Nephron progenitor cell (in vitro differentiated cells): ENCODE results near the gene PTPRCAP.

Experiments
- DNase-seq: peaks from one replicate; pipeline ENCODE4 v3.0.0; 2021
- H3K27ac Mint-ChIP-seq: 2 replicates; pipeline ENCODE4 v1.8.0; 2021; ENCODE audit warnings: mild to moderate bottlenecking, moderate library complexity, mixed read lengths
- H3K27me3 Mint-ChIP-seq: 2 replicates; pipeline ENCODE4 v1.8.0; 2021; ENCODE audit warnings: mild to moderate bottlenecking, low read depth, mixed read lengths; ENCODE audit not compliant: poor library complexity
- H3K36me3 Mint-ChIP-seq: 2 replicates; pipeline ENCODE4 v1.8.0; 2021; ENCODE audit warnings: low read depth, mixed read lengths
- H3K4me1 Mint-ChIP-seq: 2 replicates; pipeline ENCODE4 v1.8.0; 2021; ENCODE audit warnings: mixed read lengths
- H3K4me3 Mint-ChIP-seq: 2 replicates; pipeline ENCODE4 v1.8.0; 2021; ENCODE audit warnings: mild to moderate bottlenecking, moderate library complexity, mixed read lengths
- H3K9me3 Mint-ChIP-seq: 2 replicates; pipeline ENCODE4 v1.8.0; 2021; ENCODE audit warnings: mild to moderate bottlenecking, moderate library complexity, mixed read lengths
- TF ChIP-seq, protein P1 (sequence below): fragments of 200-600 bp; sonication (generic); IDR thresholded peaks from 2 replicates; pipeline ENCODE4 v1.5.0; 2021; ENCODE audit warnings: antibody characterized with exemption

PTPRCAP gene

DNA sequence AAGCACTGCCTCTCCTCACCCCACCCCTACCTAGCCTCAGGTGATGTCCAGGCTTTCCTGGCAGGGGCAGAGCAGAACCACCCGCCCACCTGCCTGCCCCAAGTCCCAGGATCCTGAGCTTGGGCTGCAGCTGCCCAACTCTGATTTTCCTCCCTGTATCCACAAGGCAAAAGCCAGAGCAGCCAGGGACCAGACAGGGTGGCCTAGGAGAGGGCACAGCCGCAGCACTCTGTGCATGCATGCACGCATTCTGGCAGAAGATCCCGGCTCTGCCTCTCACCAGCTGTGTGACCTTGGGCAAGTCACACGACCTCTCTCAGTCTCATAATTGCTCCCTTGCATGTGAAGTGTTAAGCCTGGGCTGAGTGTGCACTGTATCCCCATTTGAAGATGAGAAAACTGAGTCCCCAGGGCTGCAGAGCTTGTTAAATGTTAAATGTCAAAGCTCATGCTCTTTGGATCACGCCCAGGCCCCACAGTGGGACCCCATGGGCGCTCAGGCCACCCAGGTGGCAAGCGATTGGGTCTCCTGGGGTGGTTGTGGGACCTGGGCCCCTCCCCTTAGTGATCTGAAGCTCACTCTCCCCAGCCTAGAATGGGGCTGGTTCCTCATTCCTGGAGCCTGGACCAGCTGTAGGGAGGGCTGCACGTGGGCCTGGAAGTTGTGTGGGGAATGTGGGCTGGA is 24.8 kb downstream of the PTPRCAP start:
- H3K27ac Mint-ChIP-seq, result no peak overlapping the region
- H3K4me1 Mint-ChIP-seq, result peaks cover 39% of the 10 kb centered on the region
- H3K4me3 Mint-ChIP-seq, result no peak overlapping the region
- TF ChIP-seq, protein P1, sequence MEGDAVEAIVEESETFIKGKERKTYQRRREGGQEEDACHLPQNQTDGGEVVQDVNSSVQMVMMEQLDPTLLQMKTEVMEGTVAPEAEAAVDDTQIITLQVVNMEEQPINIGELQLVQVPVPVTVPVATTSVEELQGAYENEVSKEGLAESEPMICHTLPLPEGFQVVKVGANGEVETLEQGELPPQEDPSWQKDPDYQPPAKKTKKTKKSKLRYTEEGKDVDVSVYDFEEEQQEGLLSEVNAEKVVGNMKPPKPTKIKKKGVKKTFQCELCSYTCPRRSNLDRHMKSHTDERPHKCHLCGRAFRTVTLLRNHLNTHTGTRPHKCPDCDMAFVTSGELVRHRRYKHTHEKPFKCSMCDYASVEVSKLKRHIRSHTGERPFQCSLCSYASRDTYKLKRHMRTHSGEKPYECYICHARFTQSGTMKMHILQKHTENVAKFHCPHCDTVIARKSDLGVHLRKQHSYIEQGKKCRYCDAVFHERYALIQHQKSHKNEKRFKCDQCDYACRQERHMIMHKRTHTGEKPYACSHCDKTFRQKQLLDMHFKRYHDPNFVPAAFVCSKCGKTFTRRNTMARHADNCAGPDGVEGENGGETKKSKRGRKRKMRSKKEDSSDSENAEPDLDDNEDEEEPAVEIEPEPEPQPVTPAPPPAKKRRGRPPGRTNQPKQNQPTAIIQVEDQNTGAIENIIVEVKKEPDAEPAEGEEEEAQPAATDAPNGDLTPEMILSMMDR, result no peak
- peaks cover 49% of the 10 kb centered on the region for H3K27me3 Mint-ChIP-seq
- no peak for DNase-seq
- no peaks in the 10 kb centered on the region for H3K36me3 Mint-ChIP-seq
- no peaks in the 10 kb centered on the region for H3K9me3 Mint-ChIP-seq

DNA sequence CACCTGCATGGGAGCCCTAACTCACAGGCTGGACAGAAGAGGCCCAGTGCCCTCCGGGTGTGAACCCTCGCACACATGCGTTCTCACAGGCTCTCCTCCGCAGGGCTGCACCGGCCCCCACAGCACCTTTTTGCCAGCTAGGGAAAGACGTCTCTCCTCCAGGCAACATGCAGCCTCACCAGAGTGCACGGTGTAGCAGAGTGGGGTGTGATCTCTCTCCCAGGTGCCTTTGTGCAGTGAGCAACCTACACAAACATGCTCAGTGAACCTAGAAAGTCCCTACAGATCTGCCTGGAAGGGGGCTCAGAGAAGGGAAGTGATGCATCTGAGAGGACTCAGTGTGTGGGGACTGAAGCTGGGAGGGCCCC is 25.7 kb downstream of the PTPRCAP start:
- Mint-ChIP-seq H3K9me3 (no peaks in the 10 kb centered on the region), H3K27me3 (peaks cover 48% of the 10 kb centered on the region), H3K27ac (no peak overlapping the region), H3K36me3 (no peaks in the 10 kb centered on the region), H3K4me1 (peaks cover 44% of the 10 kb centered on the region), H3K4me3 (no peak overlapping the region)
- no peak for DNase-seq
- TF ChIP-seq, protein P1, result no peak

GRCh38 chr11:67410984-67411784 is 26.3 kb downstream of the PTPRCAP start:
- Mint-ChIP-seq H3K9me3 (no peaks in the 10 kb centered on the region), H3K36me3 (no peaks in the 10 kb centered on the region), H3K27ac (no peak overlapping the region), H3K27me3 (peaks cover 42% of the 10 kb centered on the region), H3K4me3 (no peak overlapping the region), H3K4me1 (peaks cover 38% of the 10 kb centered on the region)
- TF ChIP-seq, protein P1, result no peak
- no peak for DNase-seq

DNA sequence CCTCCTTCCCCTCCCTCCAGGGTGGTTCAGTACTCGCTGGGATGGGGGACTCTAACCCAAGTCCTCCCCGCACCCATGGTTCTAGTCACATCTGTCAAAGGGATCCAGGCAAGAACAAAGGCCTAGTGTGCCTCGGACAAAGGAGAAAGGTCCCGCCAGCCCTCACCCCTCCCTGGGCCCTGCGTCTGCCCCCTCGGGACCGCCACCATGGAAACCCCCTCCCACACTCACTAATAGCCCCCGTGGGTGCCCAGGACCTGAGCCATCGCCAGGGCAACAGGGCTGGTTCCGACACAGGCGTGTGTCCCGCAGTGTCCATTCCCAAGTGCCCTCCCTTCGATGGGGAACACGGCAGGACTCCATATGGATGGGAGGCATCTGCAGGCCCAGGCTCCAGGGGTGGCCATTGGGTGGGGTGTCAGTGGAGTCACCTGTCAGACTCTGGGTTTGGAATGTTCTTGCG is 27.1 kb downstream of the PTPRCAP start:
- H3K36me3 Mint-ChIP-seq, result no peaks in the 10 kb centered on the region
- peaks cover 38% of the 10 kb centered on the region for H3K27me3 Mint-ChIP-seq
- TF ChIP-seq, protein P1, result no peak
- DNase-seq, result no peak
- H3K9me3 Mint-ChIP-seq, result no peaks in the 10 kb centered on the region
- peaks cover 36% of the 10 kb centered on the region for H3K4me1 Mint-ChIP-seq
- H3K27ac Mint-ChIP-seq, result no peak overlapping the region
- no peak overlapping the region for H3K4me3 Mint-ChIP-seq

GRCh38 chr11:67409781-67410368 is 27.6 kb downstream of the PTPRCAP start:
- Mint-ChIP-seq H3K27ac (no peak overlapping the region), H3K4me1 (peaks cover 36% of the 10 kb centered on the region), H3K9me3 (no peaks in the 10 kb centered on the region), H3K36me3 (no peaks in the 10 kb centered on the region), H3K4me3 (no peak overlapping the region), H3K27me3 (peaks cover 33% of the 10 kb centered on the region)
- DNase-seq, result no peak
- TF ChIP-seq, protein P1, result no peak
